H1 (cell line): ENCODE measurements around the gene SWT1. TPM values are rescaled to one million over a fixed set of nuclear protein-coding genes. Genes with fewer than 3 reads are reported as not detected.

Source experiments
- CTCF ChIA-PET: fragments of 300-600 bp; sonication (Branson Sonifier 250); formaldehyde crosslinking; loops from one replicate; lab custom pipeline; 2021; ENCODE audit not compliant: partially characterized antibody; lab: Charles Lee
- POLR2A ChIA-PET: fragments of 300-600 bp; sonication (Branson Sonifier 250); formaldehyde crosslinking; loops from one replicate; lab custom pipeline; 2021; ENCODE audit warnings: inconsistent platforms; ENCODE audit not compliant: partially characterized antibody; lab: Charles Lee
- DNase-seq, 2 experiments: peaks; one replicate each; pipeline versions ENCODE4 v3.0.0 to v3.0.0-alpha.2; 2010 to 2022; ENCODE audit warnings: low spot score in 2 of 2, low read depth in 1 of 2, mixed read lengths in 1 of 2
- FAIRE-seq: peaks from 2 replicates; lab custom pipeline; 2011; peaks lifted over from hg19 to GRCh38; lab: Jason Lieb, UNC
- H2AFZ ChIP-seq: 2 replicates; pipeline ENCODE4 v1.8.1; 2012; ENCODE audit warnings: low read length, inconsistent platforms
- H2AK5ac ChIP-seq: 2 replicates; pipeline ENCODE4 v1.6.1; 2013; ENCODE audit warnings: low read depth, low read length
- H2BK120ac ChIP-seq: replicated peaks from 2 replicates; pipeline ENCODE3; 2013; ENCODE audit warnings: low read depth, low read length, inconsistent platforms
- H2BK12ac ChIP-seq: 2 replicates; pipeline ENCODE4 v1.6.1; 2013; ENCODE audit warnings: low read depth, low read length
- H2BK15ac ChIP-seq: 2 replicates; pipeline ENCODE4 v1.6.1; 2013; ENCODE audit warnings: low read length
- H2BK20ac ChIP-seq: 2 replicates; pipeline ENCODE4 v1.6.1; 2013; ENCODE audit warnings: low read length
- H2BK5ac ChIP-seq: 2 replicates; pipeline ENCODE4 v1.6.1; 2013; ENCODE audit warnings: low read depth, low read length
- H3K14ac ChIP-seq: 2 replicates; pipeline ENCODE4 v1.6.1; 2013; ENCODE audit warnings: inconsistent platforms; ENCODE audit not compliant: insufficient read length
- H3K18ac ChIP-seq: 2 replicates; pipeline ENCODE4 v1.6.1; 2013; ENCODE audit warnings: low read length; ENCODE audit errors: extremely low read depth
- H3K23ac ChIP-seq: 2 replicates; pipeline ENCODE4 v1.6.1; 2013; ENCODE audit warnings: inconsistent platforms; ENCODE audit not compliant: insufficient read length
- H3K23me2 ChIP-seq: 2 replicates; pipeline ENCODE4 v1.6.1; 2013; ENCODE audit warnings: low read depth, low read length
- H3K27ac ChIP-seq: 2 replicates; pipeline ENCODE4 v1.6.1; 2011; ENCODE audit warnings: low read depth, low read length, inconsistent platforms
- H3K27me3 ChIP-seq, 4 experiments: replicated peaks in 1 of 4; 1 replicate in 1 of 4; 2 replicates in 3 of 4; pipeline versions ENCODE4 v1.6.1 to v1.8.1; 2011 to 2013; ENCODE audit warnings: low read length in 3 of 4, mild to moderate bottlenecking in 3 of 4, inconsistent platforms in 2 of 4, mixed read lengths in 2 of 4, moderate library complexity in 1 of 4; ENCODE audit not compliant: control insufficient read depth in 3 of 4, insufficient read depth in 3 of 4; ENCODE audit errors: extremely low read depth in 1 of 4
- H3K36me3 ChIP-seq, 4 experiments: 2 replicates each; pipeline versions ENCODE4 v1.6.1 to v1.8.1; 2011 to 2013; ENCODE audit warnings: mild to moderate bottlenecking in 4 of 4, low read length in 3 of 4, moderate library complexity in 2 of 4, control low read depth in 1 of 4, inconsistent platforms in 1 of 4; ENCODE audit not compliant: insufficient read depth in 4 of 4, control insufficient read depth in 2 of 4
- H3K4ac ChIP-seq: replicated peaks from 2 replicates; pipeline ENCODE3; 2013; ENCODE audit warnings: low read length, low read depth, mixed read lengths, inconsistent platforms; ENCODE audit not compliant: insufficient read length
- H3K4me1 ChIP-seq, 4 experiments: replicated peaks in 1 of 4; 1 replicate in 1 of 4; 2 replicates in 3 of 4; pipeline versions ENCODE4 v1.6.1 to v1.8.1; 2011 to 2013; ENCODE audit warnings: low read length in 3 of 4, inconsistent platforms in 2 of 4, mixed read lengths in 1 of 4; ENCODE audit not compliant: insufficient read depth in 4 of 4, control insufficient read depth in 3 of 4
- H3K4me2 ChIP-seq, 2 experiments: 2 replicates each; pipeline versions ENCODE4 v1.6.1 to v1.8.1; 2011 to 2013; ENCODE audit warnings: low read depth in 2 of 2, low read length in 2 of 2, control low read depth in 1 of 2, inconsistent platforms in 1 of 2, mild to moderate bottlenecking in 1 of 2; ENCODE audit not compliant: insufficient read depth in 1 of 2
- H3K4me3 ChIP-seq, 4 experiments: fragments of 200-600, 300-600 bp in 1 of 4; sonication (generic), shearing (Covaris generic), sonication (Bioruptor Twin) in 1 of 4; 2 replicates each; pipeline versions ENCODE4 v1.5.1 to v1.8.1; 2011 to 2016; ENCODE audit warnings: low read length in 4 of 4, low read depth in 3 of 4, control low read depth in 2 of 4, inconsistent platforms in 2 of 4, mild to moderate bottlenecking in 2 of 4, mixed read lengths in 1 of 4, moderate library complexity in 1 of 4; ENCODE audit not compliant: insufficient read depth in 2 of 4; ENCODE audit errors: extremely low read depth in 1 of 4
- H3K56ac ChIP-seq: replicated peaks from 2 replicates; pipeline ENCODE3; 2013; ENCODE audit warnings: low read depth, mild to moderate bottlenecking, mixed read lengths, low read length, inconsistent platforms; ENCODE audit not compliant: insufficient read length
- H3K79me1 ChIP-seq: 2 replicates; pipeline ENCODE4 v1.6.1; 2013; ENCODE audit warnings: low read depth, low read length, control low read depth
- H3K79me2 ChIP-seq, 2 experiments: 2 replicates each; pipeline versions ENCODE4 v1.6.1 to v1.8.1; 2012 to 2013; ENCODE audit warnings: low read length in 2 of 2, mild to moderate bottlenecking in 2 of 2, inconsistent platforms in 1 of 2; ENCODE audit not compliant: insufficient read depth in 2 of 2, control insufficient read depth in 1 of 2
- H3K9ac ChIP-seq, 4 experiments: replicated peaks in 1 of 4; 1 replicate in 1 of 4; 2 replicates in 3 of 4; pipeline versions ENCODE4 v1.6.1 to v1.8.1; 2011 to 2013; ENCODE audit warnings: low read depth in 3 of 4, low read length in 3 of 4, control low read depth in 2 of 4, mild to moderate bottlenecking in 2 of 4, moderate library complexity in 2 of 4, inconsistent platforms in 1 of 4; ENCODE audit errors: extremely low read depth in 1 of 4
- H3K9me3 ChIP-seq, 2 experiments: 2 replicates each; pipeline versions ENCODE4 v1.6.1 to v1.8.1; 2012 to 2013; ENCODE audit warnings: mild to moderate bottlenecking in 2 of 2, moderate library complexity in 2 of 2, control low read depth in 1 of 2, inconsistent platforms in 1 of 2, low read depth in 1 of 2, low read length in 1 of 2, mixed read lengths in 1 of 2; ENCODE audit not compliant: insufficient read depth in 2 of 2
- H4K20me1 ChIP-seq, 2 experiments: replicated peaks in 1 of 2; 2 replicates each; pipeline versions ENCODE3 to v1.8.1; 2011 to 2013; ENCODE audit warnings: inconsistent platforms in 2 of 2, low read length in 2 of 2, mild to moderate bottlenecking in 1 of 2; ENCODE audit not compliant: insufficient read depth in 2 of 2, control insufficient read depth in 1 of 2
- H4K5ac ChIP-seq: 2 replicates; pipeline ENCODE4 v1.6.1; 2013; ENCODE audit warnings: low read length, low read depth, mixed read lengths, inconsistent platforms; ENCODE audit not compliant: insufficient read length
- H4K8ac ChIP-seq: 2 replicates; pipeline ENCODE4 v1.8.0; 2013; ENCODE audit warnings: mild to moderate bottlenecking, moderate library complexity, low read length, inconsistent platforms; ENCODE audit not compliant: insufficient read depth; ENCODE audit errors: extremely low read depth
- H4K91ac ChIP-seq: replicated peaks from 2 replicates; pipeline ENCODE3; 2013; ENCODE audit warnings: low read length, mixed read lengths, inconsistent platforms; ENCODE audit not compliant: insufficient read length
- CEBPB ChIP-seq: IDR thresholded peaks from 2 replicates; pipeline ENCODE4 v1.6.1; 2012; ENCODE audit warnings: low read depth, low read length
- KDM4A ChIP-seq: IDR thresholded peaks from one replicate; pipeline ENCODE4 v1.7.1; 2012; ENCODE audit warnings: low read depth, mild to moderate bottlenecking, moderate library complexity, low read length, inconsistent platforms; ENCODE audit not compliant: severe bottlenecking
- POLR2A ChIP-seq, 2 experiments: IDR thresholded peaks; 1 replicate in 1 of 2; 2 replicates in 1 of 2; pipeline ENCODE4 v1.6.1; 2011; ENCODE audit warnings: low read depth in 2 of 2, low read length in 2 of 2, mild to moderate bottlenecking in 2 of 2; ENCODE audit errors: control extremely low read depth in 1 of 2
- WGBS, 2 experiments: shearing (Covaris generic) in 1 of 2; methylation state at CpG; one replicate each; pipeline versions ENCODE4 v1.1.6 to v1.1.7; 2013 to 2015; ENCODE audit warnings: low lambda C conversion rate in 2 of 2, mixed read lengths in 2 of 2, inconsistent platforms in 1 of 2, low coverage in 1 of 2, missing lambda C conversion rate in 1 of 2; ENCODE audit not compliant: insufficient replicate concordance in 2 of 2, insufficient coverage in 1 of 2, insufficient read length in 1 of 2; ENCODE audit errors: extremely low coverage in 1 of 2, missing lambda C conversion rate in 1 of 2; 5-methylcytosine and 5-hydroxymethylcytosine counted together
- polyA plus RNA-seq, 7 experiments: library from polyadenylated mRNA; depleted of rRNA in 3 of 7; stranded (reverse) in 5 of 7; unstranded in 2 of 7; fragments of >200 nt in 5 of 7; fragments of 200-250 nt in 2 of 7; gene quantifications; 1 replicate in 5 of 7; 2 replicates in 1 of 7; 4 replicates in 1 of 7; pipeline versions ENCODE4 v1.2.1 to v1.2.3, GENCODE V29; 2011 to 2013; ENCODE audit warnings: missing spikeins in 2 of 7, mixed read lengths in 2 of 7
- total RNA-seq: library from RNA; stranded (reverse); fragmentation: NEBNext Ultra II Directional; extraction: Animal tissue kit (Norgen Biotek cat#: 25700); gene quantifications from 2 replicates; pipeline ENCODE4 v1.2.1, GENCODE V29; 2021

The SWT1 gene
- total and polyA plus RNA-seq, 2 of the 8 experiments (the other 6 are each of a cell fraction or from before 2014, with no cell fraction given), result 1.4 to 6.2 TPM

DNA sequence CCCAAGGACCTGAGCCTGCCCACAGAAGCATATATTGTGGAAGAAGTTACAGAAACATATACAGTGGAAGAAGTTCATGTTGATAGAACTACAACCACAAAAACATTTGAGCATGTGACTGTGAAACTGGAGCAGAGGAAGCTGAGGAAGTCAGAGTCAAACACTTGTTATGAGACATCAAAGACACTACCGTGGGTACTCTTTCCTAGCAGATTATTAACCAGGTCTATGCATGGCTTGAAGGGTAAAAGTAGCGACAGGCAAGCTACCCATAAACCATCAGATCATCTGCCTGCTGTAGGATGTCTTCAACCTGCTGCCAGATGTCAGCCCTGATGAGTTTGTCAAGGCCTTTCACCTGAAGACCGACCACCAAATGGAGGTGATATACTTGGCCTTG is 124.3 kb downstream of the SWT1 start:
- TF ChIP-seq KDM4A (no peak), POLR2A (IDR thresholded peaks at IDR 0.05; ENCODE audit: control extremely low read depth in 1 of 2, low read depth in 2 of 2, low read length in 2 of 2) (no peak), CEBPB (no peak)
- no peak overlapping the region for H2BK20ac ChIP-seq
- WGBS, 2 experiments, result 85% methylated on average over 3 of the region's 3 CpGs; no CpG with 5 or more reads in 1 of the 2 experiments
- H3K79me2 ChIP-seq, result no peaks in the 10 kb centered on the region
- no peak overlapping the region for H4K5ac ChIP-seq
- CTCF ChIA-PET, result interaction anchor here (0.6 kb wide), 1 partner anchor 54 kb away, joined by 4 read pairs; no protein-coding TSS in a partner anchor
- H3K27me3 ChIP-seq, result no peaks in the 10 kb centered on the region
- H3K14ac ChIP-seq, result no peak overlapping the region
- H2BK120ac ChIP-seq, result no peak overlapping the region
- no peak overlapping the region for H3K18ac ChIP-seq
- no peak overlapping the region for H3K56ac ChIP-seq
- H4K8ac ChIP-seq, result no peak overlapping the region
- H2BK5ac ChIP-seq, result no peak overlapping the region
- no peak overlapping the region for H2AK5ac ChIP-seq
- no peak overlapping the region for H2BK15ac ChIP-seq
- H3K79me1 ChIP-seq, result no peaks in the 10 kb centered on the region
- DNase-seq (no peak), FAIRE-seq (no peak)
- H3K36me3 ChIP-seq, result no peaks in the 10 kb centered on the region
- POLR2A ChIA-PET, result interaction anchor here (2.9 kb wide), 1 partner anchor 9 kb away, joined by 12 read pairs; no protein-coding TSS in a partner anchor
- no peak overlapping the region for H3K23ac ChIP-seq
- no peak overlapping the region for H3K4ac ChIP-seq
- H2AFZ ChIP-seq, result no peak overlapping the region
- H3K4me1 ChIP-seq, result no peaks in the 10 kb centered on the region
- no peak overlapping the region for H2BK12ac ChIP-seq
- H4K91ac ChIP-seq, result no peak overlapping the region
- H3K4me3 ChIP-seq, result no peak overlapping the region
- no peaks in the 10 kb centered on the region for H4K20me1 ChIP-seq
- H3K23me2 ChIP-seq, result no peaks in the 10 kb centered on the region
- no peak overlapping the region for H3K27ac ChIP-seq
- H3K9me3 ChIP-seq, result no peaks in the 10 kb centered on the region
- H3K9ac ChIP-seq, result no peak overlapping the region
- H3K4me2 ChIP-seq, result no peak overlapping the region
